DMS53 (cell line): ENCODE data around the gene CTXND1.
"Not testable (repeated sequence)": the region's sequence is repeated elsewhere in the genome, so short reads cannot be mapped to it uniquely, and the experiment has no call there.

Experiments used
- DNase-seq: peaks from one replicate; lab custom pipeline; 2025; lab: John Stamatoyannopoulos, UW

The CTXND1 gene

DNA sequence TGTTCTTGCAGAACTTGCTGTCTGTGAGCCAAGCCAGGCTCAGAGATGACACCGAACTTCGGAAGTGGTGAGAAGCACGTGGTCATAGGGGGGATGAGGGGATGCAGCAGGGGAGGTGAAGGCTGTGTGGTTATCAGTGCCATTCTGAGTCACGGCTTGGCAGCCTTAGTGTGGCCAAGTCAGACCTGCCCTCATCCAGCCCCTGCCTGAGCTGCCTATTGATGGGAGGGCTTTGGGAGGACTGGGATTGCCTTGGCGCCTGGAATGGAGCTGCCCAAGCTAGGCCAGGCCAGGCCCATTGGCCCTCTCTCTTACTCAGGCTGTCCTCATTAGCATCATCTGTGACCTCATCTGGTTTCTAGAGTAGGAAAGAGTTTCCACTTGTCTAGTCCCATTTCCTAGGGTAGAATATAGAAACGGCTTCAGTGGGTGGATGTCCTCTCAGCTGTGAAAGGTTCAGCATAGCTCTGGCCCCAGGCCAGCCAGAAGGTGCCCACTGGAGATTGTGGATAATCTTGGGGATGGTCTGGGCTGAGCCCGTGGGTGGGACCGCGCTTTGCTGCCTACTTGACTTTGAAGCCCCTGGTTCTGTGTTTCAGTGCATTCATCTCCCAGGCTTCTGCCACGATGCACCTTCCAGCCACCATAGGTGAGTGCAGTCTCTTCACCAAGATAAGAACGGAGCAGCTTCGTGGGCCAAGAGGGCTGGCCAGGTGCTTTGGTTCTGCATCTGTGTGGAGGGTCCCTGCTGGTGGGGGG, 92.0 kb downstream of the CTXND1 start:
- DNase-seq, result peak; percentile 9

DNA sequence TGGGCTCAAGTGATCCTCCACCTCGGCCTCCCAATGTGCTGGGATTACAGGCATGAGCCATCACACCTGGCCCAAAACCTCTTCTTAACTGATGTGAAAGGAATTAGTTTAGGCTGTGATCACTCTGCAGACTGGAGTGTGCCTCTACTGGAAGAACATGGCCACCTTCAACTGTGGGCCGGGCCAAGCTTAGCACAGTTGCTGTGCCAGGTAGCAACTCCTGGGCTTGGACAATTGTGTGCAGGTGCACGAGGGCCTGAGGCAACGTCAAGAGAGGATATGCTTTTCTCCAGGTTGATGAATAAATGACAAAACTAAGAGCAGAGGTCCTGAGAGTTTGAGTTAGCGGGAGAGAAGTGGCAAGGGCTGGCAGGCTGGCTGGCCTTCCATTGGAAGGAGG, 92.7 kb downstream of the CTXND1 start:
- no peak for DNase-seq

DNA sequence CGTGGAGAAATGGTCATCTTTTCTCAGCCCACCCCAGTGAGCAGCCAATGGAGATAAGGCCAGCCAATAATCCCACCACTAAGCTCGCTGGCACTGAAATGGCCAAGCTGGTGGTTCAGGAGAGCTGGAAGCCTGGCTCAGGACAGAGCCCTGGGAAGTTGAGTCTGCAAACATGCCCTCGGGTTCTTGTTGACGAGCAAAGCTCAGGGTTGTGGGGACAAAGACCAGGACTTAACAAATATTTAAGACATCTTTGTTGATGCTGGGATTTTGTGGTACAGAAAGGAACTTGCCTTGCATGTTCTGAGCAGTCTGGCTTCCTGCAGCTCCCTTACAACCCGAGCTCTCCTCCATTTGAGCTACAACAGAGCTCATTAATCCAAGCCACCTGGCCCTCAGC, 94.8 kb downstream of the CTXND1 start:
- no peak for DNase-seq

DNA sequence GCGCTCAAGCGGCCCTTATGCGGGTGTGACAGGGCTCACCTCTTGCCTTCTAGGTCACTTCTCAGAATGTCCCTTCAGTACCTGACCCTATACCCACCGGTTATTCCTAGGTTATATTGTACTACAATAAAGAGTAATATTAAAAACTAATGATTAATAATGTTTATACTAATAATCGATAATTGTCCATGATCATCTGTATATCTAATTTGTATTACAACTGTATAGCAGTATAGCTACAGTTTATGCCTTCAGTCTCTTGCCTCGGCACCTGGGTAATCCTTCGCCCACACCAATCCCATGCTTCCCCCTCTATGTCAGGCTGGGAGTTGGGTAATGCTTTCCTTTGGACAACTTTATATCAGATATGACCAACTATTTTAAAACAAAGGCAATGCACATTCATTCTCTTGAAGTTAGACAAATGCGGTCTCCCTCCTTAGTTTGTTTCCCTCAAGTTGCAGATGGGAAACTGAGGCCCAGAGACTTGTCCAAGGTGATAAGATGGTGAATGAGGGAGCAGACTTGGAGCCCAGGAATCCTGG, 95.8 kb downstream of the CTXND1 start:
- no peak for DNase-seq

DNA sequence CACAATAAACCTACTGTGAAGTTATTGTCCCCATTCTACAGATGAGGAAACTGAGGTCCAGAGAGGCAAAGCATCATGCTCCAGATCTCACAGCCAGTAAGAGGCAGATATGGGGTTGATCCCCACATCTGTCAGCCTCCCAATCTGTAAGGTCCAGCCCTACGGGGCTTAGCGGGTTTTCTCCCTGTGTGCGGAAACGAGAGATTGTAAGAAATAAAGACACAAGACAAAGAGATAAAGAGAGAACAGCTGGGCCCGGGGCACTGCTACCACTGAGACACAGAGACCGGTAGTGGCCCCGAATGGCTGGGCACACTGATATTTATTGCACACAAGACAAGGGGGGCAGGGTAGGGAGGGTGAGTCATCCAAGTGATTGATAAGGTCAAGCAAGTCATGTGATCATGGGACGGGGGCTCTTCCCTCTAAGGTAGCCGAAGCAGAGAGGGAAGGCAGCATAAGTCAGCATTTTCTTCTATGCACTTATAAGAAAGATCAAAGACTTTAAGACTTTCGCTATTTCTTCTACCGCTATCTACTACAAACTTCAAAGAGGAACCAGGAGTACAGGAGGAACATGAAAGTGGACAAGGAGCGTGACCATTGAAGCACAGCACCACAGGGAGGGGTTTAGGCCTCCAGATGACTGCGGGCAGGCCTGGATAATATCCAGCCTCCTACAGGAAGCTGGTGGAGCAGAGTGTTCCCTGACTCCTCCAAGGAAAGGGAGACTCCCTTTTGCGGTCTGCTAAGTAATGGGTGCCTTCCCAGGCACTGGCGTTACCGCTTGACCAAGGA, 96.4 kb downstream of the CTXND1 start:
- DNase-seq, result not testable (repeated sequence)

DNA sequence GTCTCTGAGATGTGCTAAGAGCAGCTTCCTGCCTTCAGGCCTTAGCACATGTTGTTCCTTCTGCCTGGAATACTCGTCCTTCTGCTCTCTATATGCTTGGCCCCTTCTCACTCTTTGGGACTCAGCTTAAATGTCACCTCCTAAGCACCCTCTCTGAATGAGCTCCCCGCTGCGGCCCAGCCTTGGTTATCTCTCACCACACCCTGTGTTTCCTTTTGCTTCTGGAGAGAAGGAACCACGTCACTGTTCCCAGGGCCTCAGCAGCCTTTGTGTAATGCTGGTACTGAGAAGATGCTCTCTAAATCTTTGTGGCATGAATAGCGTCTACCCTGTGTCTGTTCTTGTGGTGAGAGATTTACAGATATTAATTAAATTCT, 97.0 kb downstream of the CTXND1 start:
- DNase-seq, result no peak

DNA sequence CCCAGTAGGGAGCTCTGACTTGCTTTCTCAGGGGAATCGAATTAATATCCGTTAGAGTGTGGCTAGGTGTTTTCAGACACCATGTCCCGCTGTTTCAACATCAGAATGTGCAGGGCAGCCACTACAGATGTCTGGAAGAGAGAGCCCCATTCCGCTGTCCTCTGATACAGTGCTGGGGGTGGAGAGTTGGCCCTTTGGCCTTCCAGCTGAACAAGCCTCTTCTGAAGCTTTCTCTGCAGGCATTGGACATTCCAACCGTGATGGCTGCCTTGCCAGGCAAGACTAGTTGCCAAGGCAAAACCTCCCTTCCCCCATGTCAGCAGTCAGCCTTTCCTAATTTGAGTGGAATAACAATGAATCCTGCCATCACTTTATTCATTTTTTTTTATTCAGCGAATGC, 97.7 kb downstream of the CTXND1 start:
- no peak for DNase-seq

DNA sequence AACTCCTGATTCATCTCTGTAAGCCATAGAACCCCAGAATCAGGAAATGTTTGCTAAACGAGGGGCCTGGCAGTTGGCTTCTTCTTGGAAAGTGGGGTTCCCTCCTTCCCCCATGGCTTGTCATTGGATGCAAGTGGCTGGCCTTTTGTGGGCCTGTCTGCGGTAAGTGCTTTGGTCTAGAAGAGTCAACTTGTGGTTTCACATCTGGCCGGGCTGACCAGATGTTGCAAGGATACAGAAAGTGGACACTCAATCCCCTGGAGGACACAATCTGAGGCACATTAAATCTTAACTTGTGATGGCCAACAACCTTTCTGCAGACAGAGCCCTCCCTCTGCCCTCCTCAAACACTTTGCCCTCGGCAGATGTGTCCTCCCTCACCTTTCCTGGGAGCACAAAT, 98.1 kb downstream of the CTXND1 start:
- no peak for DNase-seq

DNA sequence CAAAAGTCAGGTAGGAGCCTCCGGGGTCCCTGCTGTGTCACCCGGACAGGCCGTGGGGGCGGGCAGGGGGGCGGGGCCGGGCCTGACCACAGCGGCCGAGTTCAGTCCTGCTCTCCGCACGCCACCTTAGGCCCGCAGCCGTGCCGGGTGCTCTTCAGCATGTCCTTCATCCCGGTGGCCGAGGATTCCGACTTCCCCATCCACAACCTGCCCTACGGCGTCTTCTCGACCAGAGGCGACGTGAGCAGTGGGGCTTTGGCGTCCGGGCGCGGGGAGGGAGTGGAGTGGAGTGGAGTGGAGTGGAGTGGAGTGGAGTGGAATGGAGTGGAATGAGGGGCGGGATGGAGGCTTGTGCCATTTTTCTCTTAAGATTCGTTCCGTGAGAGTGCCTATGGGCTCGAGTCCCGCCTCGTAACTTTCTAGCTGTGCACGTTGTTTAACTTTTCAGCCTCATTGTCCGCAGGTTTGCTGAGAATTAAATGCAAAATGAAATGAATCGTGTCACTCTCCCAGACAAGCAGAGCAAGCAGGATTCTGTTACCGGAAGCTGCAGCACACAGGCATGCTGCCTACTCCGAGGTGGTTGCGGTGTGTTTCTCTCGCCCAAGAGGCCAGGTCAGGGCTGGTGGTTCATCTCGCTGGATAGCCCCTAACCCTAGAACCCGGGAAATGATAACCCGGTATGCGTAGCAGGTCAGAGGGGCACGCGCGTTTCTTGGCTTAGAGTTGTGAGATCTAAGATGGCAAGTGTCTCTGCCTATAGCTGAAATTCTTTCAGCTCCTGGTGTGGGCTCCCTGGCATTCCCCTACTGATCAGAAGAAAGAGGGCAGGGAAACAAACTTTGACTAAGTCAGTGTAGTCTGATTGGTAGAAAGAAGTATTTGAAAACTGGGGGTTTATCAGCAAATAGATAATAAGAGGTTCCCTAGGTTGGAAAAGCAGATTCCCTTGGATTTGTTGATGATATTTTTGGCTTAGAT, 98.8 kb downstream of the CTXND1 start, which contains the start of gene FAH:
TSS of gene FAH (plus strand) at position 104 of the 981 bp plus-strand sequence. CDS start at position 160, 56 bp downstream.
- peak; percentile 85 for DNase-seq

DNA sequence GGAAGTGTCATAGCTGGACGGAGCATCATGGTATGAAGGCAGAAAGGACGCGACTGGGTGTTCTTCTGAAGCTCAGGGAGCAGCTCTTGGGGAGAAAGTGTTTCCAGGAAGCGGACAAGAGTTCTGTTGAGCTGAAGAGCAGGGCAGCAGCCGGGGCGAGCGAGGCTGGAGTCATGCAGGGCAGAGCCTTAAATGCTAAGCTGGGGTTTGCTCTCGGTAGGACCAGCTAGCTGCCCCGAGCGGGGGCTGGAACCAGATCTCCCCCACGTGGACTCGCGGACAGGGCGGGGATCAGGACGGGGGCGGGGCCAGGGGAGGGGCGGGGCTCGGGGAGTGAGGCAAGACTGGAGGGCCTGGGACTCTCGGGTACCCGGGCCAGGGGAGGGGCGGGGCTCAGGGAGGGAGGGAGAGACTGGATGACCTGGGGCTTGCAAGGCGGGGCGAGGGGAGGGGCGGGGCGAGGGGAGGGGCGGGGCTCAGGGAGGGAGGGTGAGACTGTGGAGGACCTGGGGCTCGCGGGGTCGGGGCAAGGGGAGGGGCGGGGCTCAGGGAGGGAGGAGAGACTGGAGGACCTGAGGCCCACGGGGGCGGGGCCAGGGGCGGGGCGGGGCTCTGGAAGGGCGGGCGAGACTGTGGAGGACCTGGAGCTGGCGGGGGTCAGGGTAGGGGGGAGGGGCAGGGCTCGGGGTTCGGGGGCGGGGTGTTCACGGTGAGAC, 99.7 kb downstream of the CTXND1 start:
- peak; percentile 94 for DNase-seq

DNA sequence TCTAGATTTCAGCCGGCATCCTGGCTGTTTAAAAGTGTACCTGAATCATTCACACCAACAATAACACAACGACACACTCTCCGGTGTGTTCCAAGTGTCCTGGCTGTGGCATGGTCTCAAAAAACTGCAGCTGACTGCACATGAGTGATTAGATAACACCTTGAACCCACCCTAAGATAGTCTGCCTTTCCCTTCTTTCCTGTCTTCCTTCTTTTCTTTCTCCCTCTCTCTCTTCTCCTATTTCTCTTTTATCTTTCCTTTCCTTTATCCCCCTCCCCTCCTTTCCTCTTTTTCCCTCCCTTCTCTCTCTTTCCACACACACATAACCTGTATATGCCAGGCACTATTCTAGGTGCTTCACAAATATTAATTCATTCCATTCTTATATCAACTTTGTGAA, 100.4 kb downstream of the CTXND1 start:
- no peak for DNase-seq

DNA sequence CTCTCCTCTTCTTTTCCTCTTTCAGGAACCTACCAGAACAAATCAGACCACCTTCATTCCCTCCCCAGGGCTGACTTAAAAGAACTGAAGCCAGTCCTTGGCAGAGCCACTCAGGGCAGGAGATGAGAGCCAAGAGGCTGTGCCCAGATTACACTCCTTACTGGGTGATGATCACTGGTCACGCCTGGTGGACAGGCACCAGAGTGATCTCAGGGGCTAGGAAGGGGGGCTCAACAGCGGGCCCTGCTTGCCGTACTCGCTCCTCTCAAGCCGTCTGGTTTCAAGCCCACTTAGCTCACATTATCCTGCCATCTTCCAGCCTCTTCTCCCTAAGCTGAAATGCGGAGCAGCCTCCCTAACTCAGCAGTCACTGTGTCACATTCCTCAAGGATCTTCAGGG, 100.9 kb downstream of the CTXND1 start:
- no peak for DNase-seq
